HepG2 (cell line): ENCODE results near the gene TNP1. TPM values are rescaled to one million over a fixed set of nuclear protein-coding genes. Genes with fewer than 3 reads are reported as not detected.
A peak's percentile ranks its signal among the peaks of the same experiment; 100 is the strongest.

ENCODE experiments used
- ARNTL ChIP-seq: sonication (generic); formaldehyde crosslinking; IDR thresholded peaks from 2 replicates; pipeline ENCODE4 v1.4.0; 2020; ENCODE audit warnings: mild to moderate bottlenecking, missing genetic modification reagents
- BRCA1 ChIP-seq: sonication (generic); formaldehyde crosslinking; IDR thresholded peaks from 2 replicates; pipeline ENCODE4 v1.4.0; 2020; ENCODE audit warnings: missing genetic modification reagents
- CBX2 ChIP-seq, 2 experiments: fragments of 200-600 bp in 1 of 2; sonication (generic); formaldehyde crosslinking in 1 of 2; IDR thresholded peaks; 2 replicates each; pipeline versions ENCODE4 v1.7.0 to v1.8.1; 2018 to 2022; ENCODE audit warnings: low read depth in 2 of 2, low read length in 1 of 2, mild to moderate bottlenecking in 1 of 2, missing genetic modification reagents in 1 of 2
- ETV5 ChIP-seq: IDR thresholded peaks from 2 replicates; pipeline ENCODE4 v1.6.1; 2018; ENCODE audit warnings: missing biosample characterization, missing genetic modification reagents, inconsistent platforms, borderline replicate concordance
- HMGXB4 ChIP-seq, 2 experiments: sonication (generic) in 1 of 2; formaldehyde crosslinking in 1 of 2; IDR thresholded peaks; 2 replicates each; pipeline versions ENCODE4 v1.4.0 to v1.6.1; 2018 to 2020; ENCODE audit warnings: missing genetic modification reagents in 2 of 2, borderline replicate concordance in 1 of 2, low read depth in 1 of 2, mild to moderate bottlenecking in 1 of 2, missing biosample characterization in 1 of 2
- ISL2 ChIP-seq: sonication (generic); formaldehyde crosslinking; IDR thresholded peaks from 2 replicates; pipeline ENCODE4 v1.5.0; 2020; ENCODE audit warnings: missing genetic modification reagents
- JUN ChIP-seq: sonication (generic); formaldehyde crosslinking; IDR thresholded peaks from 2 replicates; pipeline ENCODE4 v1.4.0; 2020; ENCODE audit warnings: mild to moderate bottlenecking, missing genetic modification reagents
- KLF6 ChIP-seq: IDR thresholded peaks from 2 replicates; pipeline ENCODE4 v1.8.0; 2016; ENCODE audit warnings: missing biosample characterization, missing genetic modification reagents
- LCORL ChIP-seq, 2 experiments: fragments of 450-650 bp in 1 of 2; sonication (generic) in 1 of 2; formaldehyde crosslinking in 1 of 2; IDR thresholded peaks; 2 replicates each; pipeline versions ENCODE4 v1.5.0 to v1.6.1; 2017 to 2020; ENCODE audit warnings: antibody characterized with exemption in 1 of 2, missing genetic modification reagents in 1 of 2
- PHF21A ChIP-seq: sonication (generic); formaldehyde crosslinking; IDR thresholded peaks from 2 replicates; pipeline ENCODE4 v1.5.0; 2020; ENCODE audit warnings: mild to moderate bottlenecking, missing genetic modification reagents
- RARG ChIP-seq: sonication (generic); formaldehyde crosslinking; IDR thresholded peaks from 2 replicates; pipeline ENCODE4 v1.4.0; 2020; ENCODE audit warnings: low read depth, mild to moderate bottlenecking, missing genetic modification reagents
- REPIN1 ChIP-seq: sonication (generic); formaldehyde crosslinking; IDR thresholded peaks from 2 replicates; pipeline ENCODE4 v1.8.0; 2022; ENCODE audit warnings: missing genetic modification reagents, low read depth, mild to moderate bottlenecking, borderline replicate concordance
- SATB2 ChIP-seq: sonication (generic); formaldehyde crosslinking; IDR thresholded peaks from 2 replicates; pipeline ENCODE4 v1.5.0; 2020; ENCODE audit warnings: missing genetic modification reagents
- SOX6 ChIP-seq, 2 experiments: fragments of 450-650 bp in 1 of 2; sonication (generic) in 1 of 2; formaldehyde crosslinking in 1 of 2; IDR thresholded peaks; 2 replicates each; pipeline versions ENCODE4 v1.4.0 to v1.6.1; 2017 to 2020; ENCODE audit warnings: antibody characterized with exemption in 1 of 2, mild to moderate bottlenecking in 1 of 2, missing genetic modification reagents in 1 of 2
- ZFX ChIP-seq: sonication (generic); formaldehyde crosslinking; IDR thresholded peaks from 2 replicates; pipeline ENCODE4 v1.4.0; 2020; ENCODE audit warnings: mild to moderate bottlenecking, low read depth, missing genetic modification reagents, moderate library complexity
- ZNF232 ChIP-seq: sonication (generic); formaldehyde crosslinking; IDR thresholded peaks from 2 replicates; pipeline ENCODE4 v1.4.0; 2020; ENCODE audit warnings: missing genetic modification reagents, borderline replicate concordance
- ZNF296 ChIP-seq: sonication (generic); formaldehyde crosslinking; conservative IDR thresholded peaks from 2 replicates; pipeline ENCODE4 v1.5.0; 2020; ENCODE audit warnings: mild to moderate bottlenecking, missing genetic modification reagents
- ZNF333 ChIP-seq: sonication (generic); formaldehyde crosslinking; IDR thresholded peaks from 2 replicates; pipeline ENCODE4 v1.4.0; 2020; ENCODE audit warnings: mild to moderate bottlenecking, missing genetic modification reagents, borderline replicate concordance
- ZNF652 ChIP-seq: IDR thresholded peaks from 2 replicates; pipeline ENCODE4 v1.6.1; 2016; ENCODE audit warnings: low read depth, borderline replicate concordance
- ZNF746 ChIP-seq: sonication (generic); formaldehyde crosslinking; IDR thresholded peaks from 2 replicates; pipeline ENCODE4 v1.8.0; 2022; ENCODE audit warnings: mild to moderate bottlenecking, missing genetic modification reagents
- ZSCAN29 ChIP-seq: sonication (generic); formaldehyde crosslinking; conservative IDR thresholded peaks from 2 replicates; pipeline ENCODE4 v1.4.0; 2020; ENCODE audit warnings: mild to moderate bottlenecking, missing genetic modification reagents
- polyA plus RNA-seq, 8 experiments: library from polyadenylated mRNA; depleted of rRNA in 3 of 8; stranded (reverse) in 7 of 8; unstranded in 1 of 8; fragments of >200 nt; fragmentation: Illumina TruSeq in 4 of 8; extraction: Trizol in 4 of 8; gene quantifications; 2 replicates each; pipeline versions ENCODE4 v1.2.1 to v1.2.3, GENCODE V29; 2011 to 2016; ENCODE audit warnings: low read depth in 4 of 8, missing spikeins in 1 of 8, mixed read lengths in 1 of 8; ENCODE audit not compliant: insufficient read depth in 1 of 8
- total RNA-seq, 5 experiments: library from RNA; depleted of rRNA; stranded (reverse); fragments of >200 nt; fragmentation: Illumina TruSeq; extraction: Trizol; gene quantifications; 2 replicates each; pipeline ENCODE4 v1.2.3, GENCODE V29; 2016; ENCODE audit warnings: low read depth in 1 of 5
- TF ChIP-seq, protein P1 (sequence below): IDR thresholded peaks from 2 replicates; pipeline ENCODE4 v1.6.1; 2016; ENCODE audit warnings: missing compliant biosample characterization, missing genetic modification reagents, borderline replicate concordance
- TF ChIP-seq, protein P2 (sequence below): sonication (generic); IDR thresholded peaks from 2 replicates; pipeline ENCODE4 v1.6.1; 2016; ENCODE audit warnings: low read depth, borderline replicate concordance
- TF ChIP-seq, protein P3 (sequence below): IDR thresholded peaks from 2 replicates; pipeline ENCODE4 v1.6.1; 2018; ENCODE audit warnings: missing genetic modification reagents

TNP1 gene
- total and polyA plus RNA-seq, 2 of the 13 experiments (the other 11 are each of a cell fraction or from before 2014, with no cell fraction given), result not detected

GRCh38 chr2:216871333-216871934 is 11.6 kb upstream of the TNP1 start (continued):
- TF ChIP-seq ZNF232 (CRISPR knock-in tag), result peak; percentile 76; the same call in 1 of the 2 replicates
- TF ChIP-seq, protein P1, sequence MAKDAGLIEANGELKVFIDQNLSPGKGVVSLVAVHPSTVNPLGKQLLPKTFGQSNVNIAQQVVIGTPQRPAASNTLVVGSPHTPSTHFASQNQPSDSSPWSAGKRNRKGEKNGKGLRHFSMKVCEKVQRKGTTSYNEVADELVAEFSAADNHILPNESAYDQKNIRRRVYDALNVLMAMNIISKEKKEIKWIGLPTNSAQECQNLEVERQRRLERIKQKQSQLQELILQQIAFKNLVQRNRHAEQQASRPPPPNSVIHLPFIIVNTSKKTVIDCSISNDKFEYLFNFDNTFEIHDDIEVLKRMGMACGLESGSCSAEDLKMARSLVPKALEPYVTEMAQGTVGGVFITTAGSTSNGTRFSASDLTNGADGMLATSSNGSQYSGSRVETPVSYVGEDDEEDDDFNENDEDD (CRISPR knock-in tag), result peak; percentile 41; the same call in 1 of the 2 replicates
- TF ChIP-seq ZNF296, result no peak
- peak; percentile 94 for TF ChIP-seq KLF6 (CRISPR knock-in tag)
- peak; percentile 77 for TF ChIP-seq REPIN1 (CRISPR knock-in tag)
- no peak for TF ChIP-seq ZNF746
- TF ChIP-seq ZSCAN29 (CRISPR knock-in tag), result 0 out of 2 replicates have a peak, but pooled peaks have one; percentile 70
- peak; percentile 97 for TF ChIP-seq ARNTL
- TF ChIP-seq HMGXB4 (CRISPR knock-in tag; IDR thresholded peaks at IDR 0.05; ENCODE audit: borderline replicate concordance in 1 of 2, low read depth in 1 of 2), result 0 out of 4 replicates have a peak, but pooled peaks of 1 of the 2 experiments have one; percentile 19
- peak; percentile 59; the same call in 1 of the 2 replicates for TF ChIP-seq ETV5 (CRISPR knock-in tag)
- TF ChIP-seq, protein P2, sequence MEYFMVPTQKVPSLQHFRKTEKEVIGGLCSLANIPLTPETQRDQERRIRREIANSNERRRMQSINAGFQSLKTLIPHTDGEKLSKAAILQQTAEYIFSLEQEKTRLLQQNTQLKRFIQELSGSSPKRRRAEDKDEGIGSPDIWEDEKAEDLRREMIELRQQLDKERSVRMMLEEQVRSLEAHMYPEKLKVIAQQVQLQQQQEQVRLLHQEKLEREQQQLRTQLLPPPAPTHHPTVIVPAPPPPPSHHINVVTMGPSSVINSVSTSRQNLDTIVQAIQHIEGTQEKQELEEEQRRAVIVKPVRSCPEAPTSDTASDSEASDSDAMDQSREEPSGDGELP, result peak; percentile 71; the same call in 1 of the 2 replicates
- TF ChIP-seq SOX6 (IDR thresholded peaks at IDR 0.05), result no peak
- TF ChIP-seq SOX6 (CRISPR knock-in tag; IDR thresholded peaks at IDR 0.05), result peak; percentile 92
- TF ChIP-seq ZNF333 (CRISPR knock-in tag), result peak; percentile 30; the same call in 1 of the 2 replicates
- peak; percentile 80 for TF ChIP-seq ZFX (CRISPR knock-in tag)
- TF ChIP-seq ISL2 (CRISPR knock-in tag), result peak; percentile 57
- no peak; the same call in 1 of the 2 replicates for TF ChIP-seq CBX2 (IDR thresholded peaks at IDR 0.05; ENCODE audit: low read depth, low read length)
- no peak for TF ChIP-seq CBX2 (CRISPR knock-in tag; IDR thresholded peaks at IDR 0.05; ENCODE audit: low read depth)
- peak; percentile 90 for TF ChIP-seq JUN (CRISPR knock-in tag)
- TF ChIP-seq, protein P3, sequence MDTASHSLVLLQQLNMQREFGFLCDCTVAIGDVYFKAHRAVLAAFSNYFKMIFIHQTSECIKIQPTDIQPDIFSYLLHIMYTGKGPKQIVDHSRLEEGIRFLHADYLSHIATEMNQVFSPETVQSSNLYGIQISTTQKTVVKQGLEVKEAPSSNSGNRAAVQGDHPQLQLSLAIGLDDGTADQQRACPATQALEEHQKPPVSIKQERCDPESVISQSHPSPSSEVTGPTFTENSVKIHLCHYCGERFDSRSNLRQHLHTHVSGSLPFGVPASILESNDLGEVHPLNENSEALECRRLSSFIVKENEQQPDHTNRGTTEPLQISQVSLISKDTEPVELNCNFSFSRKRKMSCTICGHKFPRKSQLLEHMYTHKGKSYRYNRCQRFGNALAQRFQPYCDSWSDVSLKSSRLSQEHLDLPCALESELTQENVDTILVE, result peak; percentile 35; the same call in 1 of the 2 replicates
- TF ChIP-seq RARG, result no peak
- TF ChIP-seq PHF21A (CRISPR knock-in tag), result peak; percentile 82
- peak; percentile 71; the same call in 1 of the 2 replicates for TF ChIP-seq ZNF652 (CRISPR knock-in tag)
- TF ChIP-seq LCORL (IDR thresholded peaks at IDR 0.05), result peak; percentile 8; the same call in 1 of the 2 replicates
- TF ChIP-seq LCORL (CRISPR knock-in tag; IDR thresholded peaks at IDR 0.05), result peak; percentile 79
- no peak for TF ChIP-seq SATB2 (CRISPR knock-in tag)
- TF ChIP-seq BRCA1 (CRISPR knock-in tag), result 0 out of 2 replicates have a peak, but pooled peaks have one; percentile 68
